ENCODE data around the gene CREB5. TPM values are rescaled to one million over a fixed set of nuclear protein-coding genes. Genes with fewer than 3 reads are reported as not detected.

Gene CREB5
- total and polyA plus RNA-seq, 2 of the 13 experiments (the other 11 are each of a cell fraction or from before 2014, with no cell fraction given), result 0.38 to 0.71 TPM

GRCh38 chr7:28418966-28419365 is 6.6 kb downstream of the CREB5 start:
- ATAC-seq, result no peak
- Histone ChIP-seq H3K27ac (ENCODE audit: extremely low read length, insufficient read depth, low read length) (no peak overlapping the region), H3K4me3 (replicated peaks in 1 of 3; ENCODE audit: insufficient read depth in 1 of 3, low read depth in 2 of 3, low read length in 3 of 3) (no peak overlapping the region), H3K79me2 (ENCODE audit: insufficient read depth, low read length) (no peaks in the 10 kb centered on the region), H3K27me3 (ENCODE audit: control insufficient read depth in 1 of 2, insufficient read depth in 2 of 2, low read length in 2 of 2) (no peaks in the 10 kb centered on the region; a peak in 1 of 5 replicates), H2AFZ (ENCODE audit: low read length) (no peak overlapping the region), H3K9me3 (ENCODE audit: low read length) (no peaks in the 10 kb centered on the region), H3K4me1 (ENCODE audit: insufficient read depth, low read length) (no peaks in the 10 kb centered on the region), H4K20me1 (ENCODE audit: insufficient read depth, low read length) (no peaks in the 10 kb centered on the region), H3K4me2 (ENCODE audit: low read depth, low read length) (no peak overlapping the region), H3K36me3 (replicated peaks in 1 of 2; ENCODE audit: control insufficient read depth in 1 of 2, insufficient read depth in 2 of 2, low read length in 2 of 2) (no peaks in the 10 kb centered on the region), H3K9ac (ENCODE audit: insufficient read depth, low read depth, low read length) (no peak overlapping the region)
- WGBS (ENCODE audit: low lambda C conversion rate), result 58% methylated on average over 1 of the region's 1 CpG
- no peak for FAIRE-seq
- no peak for DNase-seq (ENCODE audit: low spot score)
- in situ Hi-C loops (cut with HindIII; ENCODE audit: extremely low pct_ligation_motif_present, low pct_unique_long_range_greater_than_20kb) (no loop called here), intact Hi-C loops (cut with micrococcal nuclease; ENCODE audit: unreplicated experiment) (no loop called here)
- no TSS peak for BruUV-seq (replicated peaks)
- ChIA-PET POLR2A (no interaction called here), CTCF (ENCODE audit: low intra/inter-chr PET ratio, low total read pairs) (no interaction called here)
- TF ChIP-seq RELA (CRISPR knock-in tag; IDR thresholded peaks at IDR 0.05) (no peak), ZNF264 (CRISPR knock-in tag; IDR thresholded peaks at IDR 0.05) (no peak), ZNF556 (CRISPR knock-in tag; IDR thresholded peaks at IDR 0.05; ENCODE audit: borderline replicate concordance) (no peak), NFRKB (IDR thresholded peaks at IDR 0.05) (no peak), CENPT (CRISPR knock-in tag; IDR thresholded peaks at IDR 0.05; ENCODE audit: low read depth) (no peak), CREM (IDR thresholded peaks at IDR 0.05) (no peak), CREM (CRISPR knock-in tag; IDR thresholded peaks at IDR 0.05) (no peak), TRAFD1 (CRISPR knock-in tag; IDR thresholded peaks at IDR 0.05; ENCODE audit: borderline replicate concordance) (no peak), TIGD3 (CRISPR knock-in tag; IDR thresholded peaks at IDR 0.05; ENCODE audit: borderline replicate concordance) (no peak), ZBTB38 (CRISPR knock-in tag; IDR thresholded peaks at IDR 0.05) (no peak), RBM22 (optimal IDR thresholded peaks at IDR 0.05; ENCODE audit: low read length) (no peak), ZBTB40 (IDR thresholded peaks at IDR 0.05) (no peak), ZBTB40 (CRISPR knock-in tag; IDR thresholded peaks at IDR 0.05) (no peak), RFX1 (IDR thresholded peaks at IDR 0.05) (no peak)
